Fibroblast of lung (primary cell): ENCODE data around the gene HOXC11. TPM values are rescaled to one million over a fixed set of nuclear protein-coding genes. Genes with fewer than 3 reads are reported as not detected.

Experiments
- DNase-seq, 2 donors: peaks; one replicate each; pipeline versions ENCODE4 v3.0.0 to v3.0.0-alpha.2; 2010; ENCODE audit warnings: low read depth in 2 of 2
- H2AFZ ChIP-seq: 2 replicates; pipeline ENCODE4 v1.5.1; 2012; ENCODE audit warnings: low read length, control low read depth, inconsistent platforms
- H3K27ac ChIP-seq: 2 replicates; pipeline ENCODE4 v1.5.1; 2011; ENCODE audit warnings: low read length, control low read depth; ENCODE audit not compliant: insufficient read depth
- H3K27me3 ChIP-seq: 2 replicates; pipeline ENCODE4 v1.5.1; 2011; ENCODE audit warnings: mild to moderate bottlenecking, low read length; ENCODE audit not compliant: control insufficient read depth, insufficient read depth
- H3K36me3 ChIP-seq: 2 replicates; pipeline ENCODE4 v1.5.1; 2011; ENCODE audit warnings: low read length; ENCODE audit not compliant: control insufficient read depth, insufficient read depth
- H3K4me1 ChIP-seq: 2 replicates; pipeline ENCODE4 v1.5.1; 2011; ENCODE audit warnings: low read length; ENCODE audit not compliant: control insufficient read depth, insufficient read depth; ENCODE audit errors: extremely low read depth
- H3K4me2 ChIP-seq: 2 replicates; pipeline ENCODE4 v1.5.1; 2011; ENCODE audit warnings: low read length, control low read depth; ENCODE audit not compliant: insufficient read depth; ENCODE audit errors: extremely low read depth
- H3K4me3 ChIP-seq, 4 experiments: fragments of 200-600 bp in 1 of 4; sonication (generic) in 1 of 4; replicated peaks in 1 of 4; 2 replicates each; pipeline ENCODE4 v1.5.1; 2011 to 2016; ENCODE audit warnings: low read length in 4 of 4, low read depth in 3 of 4, mild to moderate bottlenecking in 3 of 4, control low read depth in 2 of 4, inconsistent platforms in 1 of 4, mixed read lengths in 1 of 4; ENCODE audit not compliant: insufficient read depth in 1 of 4; ENCODE audit errors: control extremely low read depth in 1 of 4
- H3K79me2 ChIP-seq: 2 replicates; pipeline ENCODE4 v1.5.1; 2012; ENCODE audit warnings: mild to moderate bottlenecking, low read length, inconsistent platforms; ENCODE audit not compliant: control insufficient read depth, insufficient read depth
- H3K9ac ChIP-seq: 2 replicates; pipeline ENCODE4 v1.5.1; 2011; ENCODE audit warnings: mild to moderate bottlenecking, low read length, control low read depth; ENCODE audit not compliant: insufficient read depth
- H3K9me3 ChIP-seq: 2 replicates; pipeline ENCODE4 v1.5.1; 2012; ENCODE audit warnings: low read depth, low read length; ENCODE audit not compliant: control insufficient read depth, insufficient read depth
- H4K20me1 ChIP-seq: 2 replicates; pipeline ENCODE4 v1.5.1; 2011; ENCODE audit warnings: low read length; ENCODE audit not compliant: control insufficient read depth, insufficient read depth; ENCODE audit errors: extremely low read depth
- EZH2 ChIP-seq: IDR thresholded peaks from 2 replicates; pipeline ENCODE4 v1.5.1; 2012; ENCODE audit warnings: low read length, control low read depth, mild to moderate bottlenecking; ENCODE audit errors: missing control alignments
- polyA plus RNA-seq, 2 donors: library from polyadenylated mRNA; depleted of rRNA in 1 of 2; stranded (reverse) in 1 of 2; unstranded in 1 of 2; fragments of >200 nt; gene quantifications; 2 replicates each; pipeline ENCODE4 v1.2.1, GENCODE V29; 2011 to 2012; ENCODE audit warnings: missing spikeins in 1 of 2
- total RNA-seq: library from RNA; depleted of rRNA; stranded (reverse); fragments of >200 nt; gene quantifications from 2 replicates; pipeline ENCODE4 v1.2.1, GENCODE V29; 2014
- TF ChIP-seq, protein P1 (sequence below), 2 donors: IDR thresholded peaks in 1 of 2; conservative IDR thresholded peaks in 1 of 2; 1 replicate in 1 of 2; 2 replicates in 1 of 2; pipeline ENCODE4 v1.5.1; 2011 to 2012; ENCODE audit warnings: low read length in 2 of 2, control low read depth in 1 of 2, inconsistent platforms in 1 of 2, low read depth in 1 of 2, mild to moderate bottlenecking in 1 of 2

HOXC11 gene
- total and polyA plus RNA-seq, 2 donors (not counting 1 experiment from before 2014, with no cell fraction given), result not detected

DNA sequence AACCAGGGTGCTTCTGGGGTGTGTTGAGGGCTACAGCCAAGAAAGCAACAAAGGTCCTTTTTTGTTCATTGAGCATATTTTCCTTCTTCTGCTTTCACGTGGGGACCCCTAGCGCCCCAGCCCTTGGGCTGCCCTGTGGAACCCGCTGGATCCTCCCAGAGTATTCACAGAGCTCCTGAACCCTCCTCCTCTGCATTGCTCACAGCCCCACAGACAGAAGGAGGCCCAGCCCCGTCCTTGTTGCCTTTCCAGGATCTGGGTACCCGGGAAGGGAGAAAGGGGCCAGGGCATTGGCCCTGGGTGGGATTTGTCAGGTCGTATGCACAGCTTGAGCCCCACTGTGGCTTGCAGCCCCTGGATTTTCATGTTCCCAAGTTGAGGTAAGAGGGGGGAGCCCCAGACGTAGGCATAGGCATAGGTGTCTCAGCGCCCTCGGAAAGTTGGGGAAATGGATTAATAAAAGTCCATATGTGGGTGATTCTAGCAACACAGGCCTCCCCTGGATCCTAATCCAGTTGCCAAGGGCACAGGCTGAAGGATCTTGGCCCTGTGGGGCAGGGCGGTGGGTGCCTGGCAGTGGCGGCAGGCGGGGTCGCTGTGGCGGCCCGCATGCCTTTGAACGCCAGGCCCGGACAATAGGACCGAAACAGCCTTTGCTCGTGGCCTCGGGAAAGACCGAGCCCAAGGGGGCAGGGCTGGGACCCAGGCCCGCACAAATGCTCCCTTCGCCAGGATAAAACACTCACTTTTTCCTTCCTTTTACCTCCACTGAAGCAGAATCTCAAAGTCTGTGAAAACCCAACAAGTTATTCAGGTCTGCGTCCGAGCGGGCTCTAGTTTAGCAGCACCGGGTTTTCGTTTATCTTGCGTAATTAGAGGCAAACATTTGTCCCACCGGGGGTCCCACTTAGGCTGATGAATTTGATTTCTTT lies 9.0 kb downstream of the HOXC11 start:
- H2AFZ ChIP-seq, result no peak overlapping the region
- no peaks in the 10 kb centered on the region for H3K36me3 ChIP-seq
- no peaks in the 10 kb centered on the region for H3K9me3 ChIP-seq
- DNase-seq, result no peak
- no peak overlapping the region for H3K9ac ChIP-seq
- no peaks in the 10 kb centered on the region for H4K20me1 ChIP-seq
- H3K4me1 ChIP-seq, result no peaks in the 10 kb centered on the region
- H3K4me3 ChIP-seq, result no peak overlapping the region
- peaks cover 91% of the 10 kb centered on the region for H3K27me3 ChIP-seq
- H3K4me2 ChIP-seq, result no peak overlapping the region
- no peak overlapping the region for H3K27ac ChIP-seq
- H3K79me2 ChIP-seq, result no peaks in the 10 kb centered on the region
- TF ChIP-seq, protein P1, sequence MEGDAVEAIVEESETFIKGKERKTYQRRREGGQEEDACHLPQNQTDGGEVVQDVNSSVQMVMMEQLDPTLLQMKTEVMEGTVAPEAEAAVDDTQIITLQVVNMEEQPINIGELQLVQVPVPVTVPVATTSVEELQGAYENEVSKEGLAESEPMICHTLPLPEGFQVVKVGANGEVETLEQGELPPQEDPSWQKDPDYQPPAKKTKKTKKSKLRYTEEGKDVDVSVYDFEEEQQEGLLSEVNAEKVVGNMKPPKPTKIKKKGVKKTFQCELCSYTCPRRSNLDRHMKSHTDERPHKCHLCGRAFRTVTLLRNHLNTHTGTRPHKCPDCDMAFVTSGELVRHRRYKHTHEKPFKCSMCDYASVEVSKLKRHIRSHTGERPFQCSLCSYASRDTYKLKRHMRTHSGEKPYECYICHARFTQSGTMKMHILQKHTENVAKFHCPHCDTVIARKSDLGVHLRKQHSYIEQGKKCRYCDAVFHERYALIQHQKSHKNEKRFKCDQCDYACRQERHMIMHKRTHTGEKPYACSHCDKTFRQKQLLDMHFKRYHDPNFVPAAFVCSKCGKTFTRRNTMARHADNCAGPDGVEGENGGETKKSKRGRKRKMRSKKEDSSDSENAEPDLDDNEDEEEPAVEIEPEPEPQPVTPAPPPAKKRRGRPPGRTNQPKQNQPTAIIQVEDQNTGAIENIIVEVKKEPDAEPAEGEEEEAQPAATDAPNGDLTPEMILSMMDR (conservative IDR thresholded peaks at IDR 0.05 in 1 of 2, IDR thresholded peaks at IDR 0.05 in 1 of 2; ENCODE audit: low read depth in 1 of 2, low read length in 2 of 2), result no peak
- peak; percentile 67 for TF ChIP-seq EZH2

DNA sequence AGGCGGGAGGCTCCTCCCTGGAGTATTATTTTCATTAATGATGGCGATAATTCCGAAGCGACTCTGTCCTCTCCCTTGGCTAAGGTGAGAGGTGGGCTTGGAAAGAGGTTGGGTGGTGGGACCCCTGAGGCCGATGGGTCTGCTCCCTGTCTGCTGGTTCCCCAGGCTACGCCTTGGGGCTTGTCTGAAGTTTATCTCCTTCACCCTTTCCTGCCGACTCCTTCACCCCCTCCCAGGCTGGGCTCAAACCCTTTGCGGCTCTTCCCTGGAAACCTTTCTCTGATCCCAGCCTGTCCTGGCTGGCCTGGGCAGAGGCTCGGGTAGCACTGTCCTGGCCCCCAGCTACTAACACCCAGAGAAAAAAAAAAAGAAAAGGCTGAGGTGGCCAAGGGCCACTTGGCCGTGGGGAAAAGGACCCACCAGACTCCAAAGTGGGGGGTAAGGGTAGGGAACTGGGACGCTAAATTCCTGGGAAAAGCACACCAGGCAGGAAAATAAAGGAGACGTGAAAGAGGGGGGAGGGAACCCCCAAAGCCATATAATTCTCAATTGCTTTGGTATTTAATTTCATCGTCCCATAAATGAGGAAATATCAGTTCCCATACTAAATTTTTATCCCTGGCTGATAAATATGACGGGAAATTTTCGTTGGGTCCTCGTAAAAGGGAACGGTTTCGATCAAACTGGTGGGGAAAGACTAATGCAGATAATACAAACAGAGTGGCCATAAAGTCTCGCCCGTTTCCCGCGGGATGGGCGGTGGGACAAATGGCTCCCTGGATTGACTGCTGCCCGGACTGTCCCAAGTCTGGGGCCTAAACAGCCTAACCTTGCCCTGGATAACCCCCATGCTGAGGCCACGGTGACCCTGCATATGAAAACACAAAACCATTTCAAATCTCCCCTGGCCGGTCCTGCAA lies 10.0 kb downstream of the HOXC11 start:
- H3K4me3 ChIP-seq, result no peak overlapping the region
- no peaks in the 10 kb centered on the region for H3K79me2 ChIP-seq
- no peak overlapping the region for H3K27ac ChIP-seq
- no peak overlapping the region for H3K4me2 ChIP-seq
- H3K9ac ChIP-seq, result no peak overlapping the region
- no peaks in the 10 kb centered on the region for H3K4me1 ChIP-seq
- TF ChIP-seq, protein P1 (conservative IDR thresholded peaks at IDR 0.05 in 1 of 2, IDR thresholded peaks at IDR 0.05 in 1 of 2; ENCODE audit: low read depth in 1 of 2, low read length in 2 of 2), result no peak
- H4K20me1 ChIP-seq, result no peaks in the 10 kb centered on the region
- H3K27me3 ChIP-seq, result peaks cover 92% of the 10 kb centered on the region
- H3K9me3 ChIP-seq, result no peaks in the 10 kb centered on the region
- H3K36me3 ChIP-seq, result no peaks in the 10 kb centered on the region
- no peak for DNase-seq
- H2AFZ ChIP-seq, result no peak overlapping the region

- Histone ChIP-seq H3K4me2 (no peak overlapping the region), H3K9ac (no peak overlapping the region), H4K20me1 (no peaks in the 10 kb centered on the region), H3K9me3 (no peaks in the 10 kb centered on the region), H3K27ac (no peak overlapping the region), H2AFZ (no peak overlapping the region), H3K36me3 (no peaks in the 10 kb centered on the region), H3K4me1 (no peaks in the 10 kb centered on the region), H3K27me3 (peaks cover 91% of the 10 kb centered on the region), H3K4me3 (no peak overlapping the region), H3K79me2 (no peaks in the 10 kb centered on the region)
- peak; percentile 96 for TF ChIP-seq EZH2
- TF ChIP-seq, protein P1 (conservative IDR thresholded peaks at IDR 0.05 in 1 of 2, IDR thresholded peaks at IDR 0.05 in 1 of 2; ENCODE audit: low read depth in 1 of 2, low read length in 2 of 2), result no peak
- DNase-seq, result no peak
Observed at GRCh38 chr12:53983568-53983949, 10.6 kb downstream of the HOXC11 start.
